ENCODE data around the gene C1orf116.

Gene C1orf116

DNA sequence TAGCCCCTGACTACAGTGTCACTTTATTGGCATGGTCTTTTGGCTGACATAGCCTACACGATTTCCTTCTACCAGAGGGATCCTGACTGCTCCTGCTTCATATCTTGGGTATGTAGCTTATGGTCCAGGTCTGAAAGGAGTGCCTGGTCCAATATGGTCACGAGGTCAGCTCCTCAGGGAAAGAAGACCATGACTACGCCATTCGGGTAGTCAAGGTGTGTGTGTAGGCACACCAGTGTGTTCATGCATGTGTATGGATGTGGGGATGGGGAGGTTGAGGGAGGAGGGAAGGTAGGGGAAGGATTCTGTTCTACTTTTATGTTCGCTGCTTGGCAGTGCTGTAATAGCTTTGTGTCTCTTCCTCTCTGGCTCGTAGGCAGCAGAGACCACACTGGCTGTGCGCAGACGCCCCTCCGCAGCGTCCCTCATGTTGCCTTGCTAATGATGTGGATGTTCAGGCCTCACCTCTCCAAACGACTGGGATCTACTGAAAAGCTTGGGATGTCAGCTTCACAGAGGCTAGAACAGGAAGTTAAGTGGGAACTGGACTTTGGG, 46.1 kb upstream of the C1orf116 start:
- H3K4me3 ChIP-seq (ENCODE audit: low read depth, low read length), result no peak overlapping the region
- H3K4me1 ChIP-seq (ENCODE audit: control insufficient read depth, insufficient read depth, low read length), result no peaks in the 10 kb centered on the region
- POLR2A ChIA-PET, result no interaction called here
- no peak overlapping the region for H3K27ac ChIP-seq (ENCODE audit: extremely low read depth, low read depth, low read length)
- H3K9me3 ChIP-seq (ENCODE audit: control insufficient read depth, insufficient read depth, low read depth, low read length), result no peaks in the 10 kb centered on the region
- CTCF ChIA-PET, result interaction anchor here (0.5 to 3.4 kb wide), 13 partner anchors 18 to 1042 kb away, joined by 3 to 18 read pairs (median 4); no protein-coding TSS in a partner anchor
- TF ChIP-seq ZNF76 (tag by site-specific recombination; IDR thresholded peaks at IDR 0.05; ENCODE audit: borderline replicate concordance, low read depth) (no peak), KLF9 (tag by site-specific recombination; IDR thresholded peaks at IDR 0.05; ENCODE audit: low read depth) (no peak), ZFP37 (tag by site-specific recombination; IDR thresholded peaks at IDR 0.05) (no peak), ZNF37A (tag by site-specific recombination; IDR thresholded peaks at IDR 0.05) (no peak), ZNF610 (tag by site-specific recombination; IDR thresholded peaks at IDR 0.05; ENCODE audit: borderline replicate concordance) (no peak), ZNF785 (tag by site-specific recombination; IDR thresholded peaks at IDR 0.05) (no peak), EGR2 (tag by site-specific recombination; IDR thresholded peaks at IDR 0.05; ENCODE audit: low read depth) (no peak), ZNF624 (tag by site-specific recombination; IDR thresholded peaks at IDR 0.05) (no peak), ZFHX2 (tag by site-specific recombination; conservative IDR thresholded peaks at IDR 0.05) (no peak), RBAK (tag by site-specific recombination; IDR thresholded peaks at IDR 0.05) (no peak), ZNF311 (tag by site-specific recombination; IDR thresholded peaks at IDR 0.05; ENCODE audit: borderline replicate concordance) (no peak)
- no peaks in the 10 kb centered on the region for H3K36me3 ChIP-seq (ENCODE audit: control insufficient read depth in 2 of 2, insufficient read depth in 1 of 2, low read length in 2 of 2)

GRCh38 chr1:207077470-207078377, 45.2 kb upstream of the C1orf116 start:
- no peaks in the 10 kb centered on the region for H3K9me3 ChIP-seq (ENCODE audit: control insufficient read depth, insufficient read depth, low read depth, low read length)
- H3K27ac ChIP-seq (ENCODE audit: extremely low read depth, low read depth, low read length), result no peak overlapping the region
- ChIA-PET POLR2A (no interaction called here), CTCF (interaction anchor here (0.5 to 4.8 kb wide), 15 partner anchors 19 to 587 kb away, joined by 3 to 20 read pairs (median 4); no protein-coding TSS in a partner anchor)
- no peak overlapping the region for H3K4me3 ChIP-seq (ENCODE audit: low read depth, low read length)
- H3K4me1 ChIP-seq (ENCODE audit: control insufficient read depth, insufficient read depth, low read length), result no peaks in the 10 kb centered on the region
- no peaks in the 10 kb centered on the region for H3K36me3 ChIP-seq (ENCODE audit: control insufficient read depth in 2 of 2, insufficient read depth in 1 of 2, low read length in 2 of 2)
- TF ChIP-seq ZNF560 (tag by site-specific recombination; IDR thresholded peaks at IDR 0.05; ENCODE audit: borderline replicate concordance), result no peak
- TF ChIP-seq ZNF2 (tag by site-specific recombination; IDR thresholded peaks at IDR 0.05), result peak; percentile 60
- TF ChIP-seq, protein P1, sequence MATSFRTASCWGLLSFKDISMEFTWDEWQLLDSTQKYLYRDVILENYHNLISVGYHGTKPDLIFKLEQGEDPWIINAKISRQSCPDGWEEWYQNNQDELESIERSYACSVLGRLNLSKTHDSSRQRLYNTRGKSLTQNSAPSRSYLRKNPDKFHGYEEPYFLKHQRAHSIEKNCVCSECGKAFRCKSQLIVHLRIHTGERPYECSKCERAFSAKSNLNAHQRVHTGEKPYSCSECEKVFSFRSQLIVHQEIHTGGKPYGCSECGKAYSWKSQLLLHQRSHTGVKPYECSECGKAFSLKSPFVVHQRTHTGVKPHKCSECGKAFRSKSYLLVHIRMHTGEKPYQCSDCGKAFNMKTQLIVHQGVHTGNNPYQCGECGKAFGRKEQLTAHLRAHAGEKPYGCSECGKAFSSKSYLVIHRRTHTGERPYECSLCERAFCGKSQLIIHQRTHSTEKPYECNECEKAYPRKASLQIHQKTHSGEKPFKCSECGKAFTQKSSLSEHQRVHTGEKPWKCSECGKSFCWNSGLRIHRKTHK (tag by site-specific recombination; IDR thresholded peaks at IDR 0.05), result no peak
- TF ChIP-seq ZBTB17 (tag by site-specific recombination; IDR thresholded peaks at IDR 0.05), result peak; percentile 47
- TF ChIP-seq ZNF157 (tag by site-specific recombination; IDR thresholded peaks at IDR 0.05), result no peak
- TF ChIP-seq GLIS2 (tag by site-specific recombination; IDR thresholded peaks at IDR 0.05), result no peak
- TF ChIP-seq KLF10 (tag by site-specific recombination; IDR thresholded peaks at IDR 0.05), result no peak
- TF ChIP-seq, protein P2, sequence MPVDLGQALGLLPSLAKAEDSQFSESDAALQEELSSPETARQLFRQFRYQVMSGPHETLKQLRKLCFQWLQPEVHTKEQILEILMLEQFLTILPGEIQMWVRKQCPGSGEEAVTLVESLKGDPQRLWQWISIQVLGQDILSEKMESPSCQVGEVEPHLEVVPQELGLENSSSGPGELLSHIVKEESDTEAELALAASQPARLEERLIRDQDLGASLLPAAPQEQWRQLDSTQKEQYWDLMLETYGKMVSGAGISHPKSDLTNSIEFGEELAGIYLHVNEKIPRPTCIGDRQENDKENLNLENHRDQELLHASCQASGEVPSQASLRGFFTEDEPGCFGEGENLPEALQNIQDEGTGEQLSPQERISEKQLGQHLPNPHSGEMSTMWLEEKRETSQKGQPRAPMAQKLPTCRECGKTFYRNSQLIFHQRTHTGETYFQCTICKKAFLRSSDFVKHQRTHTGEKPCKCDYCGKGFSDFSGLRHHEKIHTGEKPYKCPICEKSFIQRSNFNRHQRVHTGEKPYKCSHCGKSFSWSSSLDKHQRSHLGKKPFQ (tag by site-specific recombination; IDR thresholded peaks at IDR 0.05), result no peak
- TF ChIP-seq ZNF426 (tag by site-specific recombination; IDR thresholded peaks at IDR 0.05), result no peak
- no peak for TF ChIP-seq ZNF621 (tag by site-specific recombination; IDR thresholded peaks at IDR 0.05)
- TF ChIP-seq, protein P3, sequence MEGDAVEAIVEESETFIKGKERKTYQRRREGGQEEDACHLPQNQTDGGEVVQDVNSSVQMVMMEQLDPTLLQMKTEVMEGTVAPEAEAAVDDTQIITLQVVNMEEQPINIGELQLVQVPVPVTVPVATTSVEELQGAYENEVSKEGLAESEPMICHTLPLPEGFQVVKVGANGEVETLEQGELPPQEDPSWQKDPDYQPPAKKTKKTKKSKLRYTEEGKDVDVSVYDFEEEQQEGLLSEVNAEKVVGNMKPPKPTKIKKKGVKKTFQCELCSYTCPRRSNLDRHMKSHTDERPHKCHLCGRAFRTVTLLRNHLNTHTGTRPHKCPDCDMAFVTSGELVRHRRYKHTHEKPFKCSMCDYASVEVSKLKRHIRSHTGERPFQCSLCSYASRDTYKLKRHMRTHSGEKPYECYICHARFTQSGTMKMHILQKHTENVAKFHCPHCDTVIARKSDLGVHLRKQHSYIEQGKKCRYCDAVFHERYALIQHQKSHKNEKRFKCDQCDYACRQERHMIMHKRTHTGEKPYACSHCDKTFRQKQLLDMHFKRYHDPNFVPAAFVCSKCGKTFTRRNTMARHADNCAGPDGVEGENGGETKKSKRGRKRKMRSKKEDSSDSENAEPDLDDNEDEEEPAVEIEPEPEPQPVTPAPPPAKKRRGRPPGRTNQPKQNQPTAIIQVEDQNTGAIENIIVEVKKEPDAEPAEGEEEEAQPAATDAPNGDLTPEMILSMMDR (tag by site-specific recombination; IDR thresholded peaks at IDR 0.05), result peak; percentile 68; the same call in 1 of the 2 replicates
- TF ChIP-seq KLF7 (tag by site-specific recombination; IDR thresholded peaks at IDR 0.05; ENCODE audit: borderline replicate concordance), result no peak
- no peak for TF ChIP-seq ZNF777 (tag by site-specific recombination; IDR thresholded peaks at IDR 0.05; ENCODE audit: borderline replicate concordance)
- TF ChIP-seq ZNF626 (tag by site-specific recombination; IDR thresholded peaks at IDR 0.05), result no peak
- TF ChIP-seq ZNF529 (tag by site-specific recombination; IDR thresholded peaks at IDR 0.05; ENCODE audit: insufficient replicate concordance), result no peak
- TF ChIP-seq, protein P4, sequence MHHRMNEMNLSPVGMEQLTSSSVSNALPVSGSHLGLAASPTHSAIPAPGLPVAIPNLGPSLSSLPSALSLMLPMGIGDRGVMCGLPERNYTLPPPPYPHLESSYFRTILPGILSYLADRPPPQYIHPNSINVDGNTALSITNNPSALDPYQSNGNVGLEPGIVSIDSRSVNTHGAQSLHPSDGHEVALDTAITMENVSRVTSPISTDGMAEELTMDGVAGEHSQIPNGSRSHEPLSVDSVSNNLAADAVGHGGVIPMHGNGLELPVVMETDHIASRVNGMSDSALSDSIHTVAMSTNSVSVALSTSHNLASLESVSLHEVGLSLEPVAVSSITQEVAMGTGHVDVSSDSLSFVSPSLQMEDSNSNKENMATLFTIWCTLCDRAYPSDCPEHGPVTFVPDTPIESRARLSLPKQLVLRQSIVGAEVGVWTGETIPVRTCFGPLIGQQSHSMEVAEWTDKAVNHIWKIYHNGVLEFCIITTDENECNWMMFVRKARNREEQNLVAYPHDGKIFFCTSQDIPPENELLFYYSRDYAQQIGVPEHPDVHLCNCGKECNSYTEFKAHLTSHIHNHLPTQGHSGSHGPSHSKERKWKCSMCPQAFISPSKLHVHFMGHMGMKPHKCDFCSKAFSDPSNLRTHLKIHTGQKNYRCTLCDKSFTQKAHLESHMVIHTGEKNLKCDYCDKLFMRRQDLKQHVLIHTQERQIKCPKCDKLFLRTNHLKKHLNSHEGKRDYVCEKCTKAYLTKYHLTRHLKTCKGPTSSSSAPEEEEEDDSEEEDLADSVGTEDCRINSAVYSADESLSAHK (tag by site-specific recombination; IDR thresholded peaks at IDR 0.05), result no peak
- no peak for TF ChIP-seq ZNF423 (tag by site-specific recombination; IDR thresholded peaks at IDR 0.05)

Data from HEK293 (cell line).